Measurements from ENCODE around the gene LRCOL1.
"Not testable (repeated sequence)": the region's sequence is repeated elsewhere in the genome, so short reads cannot be mapped to it uniquely, and the experiment has no call there.

DNA sequence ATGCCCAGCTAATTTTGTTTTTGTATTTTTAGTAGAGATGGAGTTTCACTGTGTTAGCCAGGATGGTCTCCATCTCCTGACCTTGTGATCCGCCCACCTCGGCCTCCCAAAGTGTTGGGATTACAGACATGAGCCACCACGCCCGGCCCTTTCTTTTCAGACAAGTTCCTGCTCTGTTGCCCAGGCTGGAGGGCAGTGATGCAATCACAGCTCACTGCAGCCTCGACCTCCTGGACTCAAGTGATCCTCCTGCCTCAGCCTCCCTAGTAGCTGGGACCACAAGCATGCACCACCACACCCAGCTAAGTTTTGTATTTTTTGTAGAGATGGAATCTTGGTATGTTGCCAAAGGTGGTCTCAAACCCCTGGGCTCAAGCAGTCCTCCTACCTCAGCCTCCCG is 10.9 kb downstream of the LRCOL1 start:
- TF ChIP-seq, protein P1, sequence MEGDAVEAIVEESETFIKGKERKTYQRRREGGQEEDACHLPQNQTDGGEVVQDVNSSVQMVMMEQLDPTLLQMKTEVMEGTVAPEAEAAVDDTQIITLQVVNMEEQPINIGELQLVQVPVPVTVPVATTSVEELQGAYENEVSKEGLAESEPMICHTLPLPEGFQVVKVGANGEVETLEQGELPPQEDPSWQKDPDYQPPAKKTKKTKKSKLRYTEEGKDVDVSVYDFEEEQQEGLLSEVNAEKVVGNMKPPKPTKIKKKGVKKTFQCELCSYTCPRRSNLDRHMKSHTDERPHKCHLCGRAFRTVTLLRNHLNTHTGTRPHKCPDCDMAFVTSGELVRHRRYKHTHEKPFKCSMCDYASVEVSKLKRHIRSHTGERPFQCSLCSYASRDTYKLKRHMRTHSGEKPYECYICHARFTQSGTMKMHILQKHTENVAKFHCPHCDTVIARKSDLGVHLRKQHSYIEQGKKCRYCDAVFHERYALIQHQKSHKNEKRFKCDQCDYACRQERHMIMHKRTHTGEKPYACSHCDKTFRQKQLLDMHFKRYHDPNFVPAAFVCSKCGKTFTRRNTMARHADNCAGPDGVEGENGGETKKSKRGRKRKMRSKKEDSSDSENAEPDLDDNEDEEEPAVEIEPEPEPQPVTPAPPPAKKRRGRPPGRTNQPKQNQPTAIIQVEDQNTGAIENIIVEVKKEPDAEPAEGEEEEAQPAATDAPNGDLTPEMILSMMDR (IDR thresholded peaks at IDR 0.05): not testable (repeated sequence)
- not testable (repeated sequence) for TF ChIP-seq POLR2AphosphoS5 (IDR thresholded peaks at IDR 0.05; ENCODE audit: low read depth, low read length); SIN3A (IDR thresholded peaks at IDR 0.05; ENCODE audit: borderline replicate concordance, insufficient read depth, low read depth, low read length)
- TF ChIP-seq, protein P2, sequence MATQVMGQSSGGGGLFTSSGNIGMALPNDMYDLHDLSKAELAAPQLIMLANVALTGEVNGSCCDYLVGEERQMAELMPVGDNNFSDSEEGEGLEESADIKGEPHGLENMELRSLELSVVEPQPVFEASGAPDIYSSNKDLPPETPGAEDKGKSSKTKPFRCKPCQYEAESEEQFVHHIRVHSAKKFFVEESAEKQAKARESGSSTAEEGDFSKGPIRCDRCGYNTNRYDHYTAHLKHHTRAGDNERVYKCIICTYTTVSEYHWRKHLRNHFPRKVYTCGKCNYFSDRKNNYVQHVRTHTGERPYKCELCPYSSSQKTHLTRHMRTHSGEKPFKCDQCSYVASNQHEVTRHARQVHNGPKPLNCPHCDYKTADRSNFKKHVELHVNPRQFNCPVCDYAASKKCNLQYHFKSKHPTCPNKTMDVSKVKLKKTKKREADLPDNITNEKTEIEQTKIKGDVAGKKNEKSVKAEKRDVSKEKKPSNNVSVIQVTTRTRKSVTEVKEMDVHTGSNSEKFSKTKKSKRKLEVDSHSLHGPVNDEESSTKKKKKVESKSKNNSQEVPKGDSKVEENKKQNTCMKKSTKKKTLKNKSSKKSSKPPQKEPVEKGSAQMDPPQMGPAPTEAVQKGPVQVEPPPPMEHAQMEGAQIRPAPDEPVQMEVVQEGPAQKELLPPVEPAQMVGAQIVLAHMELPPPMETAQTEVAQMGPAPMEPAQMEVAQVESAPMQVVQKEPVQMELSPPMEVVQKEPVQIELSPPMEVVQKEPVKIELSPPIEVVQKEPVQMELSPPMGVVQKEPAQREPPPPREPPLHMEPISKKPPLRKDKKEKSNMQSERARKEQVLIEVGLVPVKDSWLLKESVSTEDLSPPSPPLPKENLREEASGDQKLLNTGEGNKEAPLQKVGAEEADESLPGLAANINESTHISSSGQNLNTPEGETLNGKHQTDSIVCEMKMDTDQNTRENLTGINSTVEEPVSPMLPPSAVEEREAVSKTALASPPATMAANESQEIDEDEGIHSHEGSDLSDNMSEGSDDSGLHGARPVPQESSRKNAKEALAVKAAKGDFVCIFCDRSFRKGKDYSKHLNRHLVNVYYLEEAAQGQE (IDR thresholded peaks at IDR 0.05; ENCODE audit: insufficient read depth in 1 of 2, low read depth in 2 of 2, low read length in 1 of 2): not testable (repeated sequence)

Measured in Panc1 (cell line).